Sigmoid colon (tissue), 3 donors: ENCODE results near the gene MXRA5.

Experiments used
- CTCF ChIP-seq, 4 experiments: fragments of 450-650 bp in 3 of 4; fragments of 200-600 bp in 1 of 4; IDR thresholded peaks; one replicate each; pipeline ENCODE4 v1.5.1; 2016 to 2019; ENCODE audit warnings: antibody characterized with exemption in 4 of 4, mild to moderate bottlenecking in 3 of 4, moderate library complexity in 2 of 4
- POLR2A ChIP-seq, 2 donors: fragments of 450-650 bp; IDR thresholded peaks; one replicate each; pipeline ENCODE4 v1.6.1; 2016; ENCODE audit warnings: antibody characterized with exemption in 2 of 2, mild to moderate bottlenecking in 2 of 2, moderate library complexity in 2 of 2

GRCh38 chrX:3348191-3348590 lies 1.7 kb upstream of the MXRA5 start:
- no peak for TF ChIP-seq POLR2A (IDR thresholded peaks at IDR 0.05)
- TF ChIP-seq CTCF (IDR thresholded peaks at IDR 0.05) = no peak
